H1 (cell line): ENCODE results near the gene CEP57L1. TPM values are rescaled to one million over a fixed set of nuclear protein-coding genes. Genes with fewer than 3 reads are reported as not detected.

ENCODE experiments used
- CTCF ChIA-PET: fragments of 300-600 bp; sonication (Branson Sonifier 250); formaldehyde crosslinking; loops from one replicate; lab custom pipeline; 2021; ENCODE audit not compliant: partially characterized antibody; lab: Charles Lee
- POLR2A ChIA-PET: fragments of 300-600 bp; sonication (Branson Sonifier 250); formaldehyde crosslinking; loops from one replicate; lab custom pipeline; 2021; ENCODE audit warnings: inconsistent platforms; ENCODE audit not compliant: partially characterized antibody; lab: Charles Lee
- DNase-seq, 2 experiments: peaks; one replicate each; pipeline versions ENCODE4 v3.0.0 to v3.0.0-alpha.2; 2010 to 2022; ENCODE audit warnings: low spot score in 2 of 2, low read depth in 1 of 2, mixed read lengths in 1 of 2
- FAIRE-seq: peaks from 2 replicates; lab custom pipeline; 2011; peaks lifted over from hg19 to GRCh38; lab: Jason Lieb, UNC
- H2AFZ ChIP-seq: 2 replicates; pipeline ENCODE4 v1.8.1; 2012; ENCODE audit warnings: low read length, inconsistent platforms
- H2AK5ac ChIP-seq: 2 replicates; pipeline ENCODE4 v1.6.1; 2013; ENCODE audit warnings: low read depth, low read length
- H2BK120ac ChIP-seq: replicated peaks from 2 replicates; pipeline ENCODE3; 2013; ENCODE audit warnings: low read depth, low read length, inconsistent platforms
- H2BK12ac ChIP-seq: 2 replicates; pipeline ENCODE4 v1.6.1; 2013; ENCODE audit warnings: low read depth, low read length
- H2BK15ac ChIP-seq: 2 replicates; pipeline ENCODE4 v1.6.1; 2013; ENCODE audit warnings: low read length
- H2BK20ac ChIP-seq: 2 replicates; pipeline ENCODE4 v1.6.1; 2013; ENCODE audit warnings: low read length
- H2BK5ac ChIP-seq: 2 replicates; pipeline ENCODE4 v1.6.1; 2013; ENCODE audit warnings: low read depth, low read length
- H3K14ac ChIP-seq: 2 replicates; pipeline ENCODE4 v1.6.1; 2013; ENCODE audit warnings: inconsistent platforms; ENCODE audit not compliant: insufficient read length
- H3K18ac ChIP-seq: 2 replicates; pipeline ENCODE4 v1.6.1; 2013; ENCODE audit warnings: low read length; ENCODE audit errors: extremely low read depth
- H3K23ac ChIP-seq: 2 replicates; pipeline ENCODE4 v1.6.1; 2013; ENCODE audit warnings: inconsistent platforms; ENCODE audit not compliant: insufficient read length
- H3K23me2 ChIP-seq: 2 replicates; pipeline ENCODE4 v1.6.1; 2013; ENCODE audit warnings: low read depth, low read length
- H3K27ac ChIP-seq: 2 replicates; pipeline ENCODE4 v1.6.1; 2011; ENCODE audit warnings: low read depth, low read length, inconsistent platforms
- H3K27me3 ChIP-seq, 4 experiments: replicated peaks in 1 of 4; 1 replicate in 1 of 4; 2 replicates in 3 of 4; pipeline versions ENCODE4 v1.6.1 to v1.8.1; 2011 to 2013; ENCODE audit warnings: low read length in 3 of 4, mild to moderate bottlenecking in 3 of 4, inconsistent platforms in 2 of 4, mixed read lengths in 2 of 4, moderate library complexity in 1 of 4; ENCODE audit not compliant: control insufficient read depth in 3 of 4, insufficient read depth in 3 of 4; ENCODE audit errors: extremely low read depth in 1 of 4
- H3K36me3 ChIP-seq, 4 experiments: 2 replicates each; pipeline versions ENCODE4 v1.6.1 to v1.8.1; 2011 to 2013; ENCODE audit warnings: mild to moderate bottlenecking in 4 of 4, low read length in 3 of 4, moderate library complexity in 2 of 4, control low read depth in 1 of 4, inconsistent platforms in 1 of 4; ENCODE audit not compliant: insufficient read depth in 4 of 4, control insufficient read depth in 2 of 4
- H3K4ac ChIP-seq: replicated peaks from 2 replicates; pipeline ENCODE3; 2013; ENCODE audit warnings: low read length, low read depth, mixed read lengths, inconsistent platforms; ENCODE audit not compliant: insufficient read length
- H3K4me1 ChIP-seq, 4 experiments: replicated peaks in 1 of 4; 1 replicate in 1 of 4; 2 replicates in 3 of 4; pipeline versions ENCODE4 v1.6.1 to v1.8.1; 2011 to 2013; ENCODE audit warnings: low read length in 3 of 4, inconsistent platforms in 2 of 4, mixed read lengths in 1 of 4; ENCODE audit not compliant: insufficient read depth in 4 of 4, control insufficient read depth in 3 of 4
- H3K4me2 ChIP-seq, 2 experiments: 2 replicates each; pipeline versions ENCODE4 v1.6.1 to v1.8.1; 2011 to 2013; ENCODE audit warnings: low read depth in 2 of 2, low read length in 2 of 2, control low read depth in 1 of 2, inconsistent platforms in 1 of 2, mild to moderate bottlenecking in 1 of 2; ENCODE audit not compliant: insufficient read depth in 1 of 2
- H3K4me3 ChIP-seq, 4 experiments: fragments of 200-600, 300-600 bp in 1 of 4; sonication (generic), shearing (Covaris generic), sonication (Bioruptor Twin) in 1 of 4; 2 replicates each; pipeline versions ENCODE4 v1.5.1 to v1.8.1; 2011 to 2016; ENCODE audit warnings: low read length in 4 of 4, low read depth in 3 of 4, control low read depth in 2 of 4, inconsistent platforms in 2 of 4, mild to moderate bottlenecking in 2 of 4, mixed read lengths in 1 of 4, moderate library complexity in 1 of 4; ENCODE audit not compliant: insufficient read depth in 2 of 4; ENCODE audit errors: extremely low read depth in 1 of 4
- H3K56ac ChIP-seq: replicated peaks from 2 replicates; pipeline ENCODE3; 2013; ENCODE audit warnings: low read depth, mild to moderate bottlenecking, mixed read lengths, low read length, inconsistent platforms; ENCODE audit not compliant: insufficient read length
- H3K79me1 ChIP-seq: 2 replicates; pipeline ENCODE4 v1.6.1; 2013; ENCODE audit warnings: low read depth, low read length, control low read depth
- H3K79me2 ChIP-seq, 2 experiments: 2 replicates each; pipeline versions ENCODE4 v1.6.1 to v1.8.1; 2012 to 2013; ENCODE audit warnings: low read length in 2 of 2, mild to moderate bottlenecking in 2 of 2, inconsistent platforms in 1 of 2; ENCODE audit not compliant: insufficient read depth in 2 of 2, control insufficient read depth in 1 of 2
- H3K9ac ChIP-seq, 4 experiments: replicated peaks in 1 of 4; 1 replicate in 1 of 4; 2 replicates in 3 of 4; pipeline versions ENCODE4 v1.6.1 to v1.8.1; 2011 to 2013; ENCODE audit warnings: low read depth in 3 of 4, low read length in 3 of 4, control low read depth in 2 of 4, mild to moderate bottlenecking in 2 of 4, moderate library complexity in 2 of 4, inconsistent platforms in 1 of 4; ENCODE audit errors: extremely low read depth in 1 of 4
- H3K9me3 ChIP-seq, 2 experiments: 2 replicates each; pipeline versions ENCODE4 v1.6.1 to v1.8.1; 2012 to 2013; ENCODE audit warnings: mild to moderate bottlenecking in 2 of 2, moderate library complexity in 2 of 2, control low read depth in 1 of 2, inconsistent platforms in 1 of 2, low read depth in 1 of 2, low read length in 1 of 2, mixed read lengths in 1 of 2; ENCODE audit not compliant: insufficient read depth in 2 of 2
- H4K20me1 ChIP-seq, 2 experiments: replicated peaks in 1 of 2; 2 replicates each; pipeline versions ENCODE3 to v1.8.1; 2011 to 2013; ENCODE audit warnings: inconsistent platforms in 2 of 2, low read length in 2 of 2, mild to moderate bottlenecking in 1 of 2; ENCODE audit not compliant: insufficient read depth in 2 of 2, control insufficient read depth in 1 of 2
- H4K5ac ChIP-seq: 2 replicates; pipeline ENCODE4 v1.6.1; 2013; ENCODE audit warnings: low read length, low read depth, mixed read lengths, inconsistent platforms; ENCODE audit not compliant: insufficient read length
- H4K8ac ChIP-seq: 2 replicates; pipeline ENCODE4 v1.8.0; 2013; ENCODE audit warnings: mild to moderate bottlenecking, moderate library complexity, low read length, inconsistent platforms; ENCODE audit not compliant: insufficient read depth; ENCODE audit errors: extremely low read depth
- H4K91ac ChIP-seq: replicated peaks from 2 replicates; pipeline ENCODE3; 2013; ENCODE audit warnings: low read length, mixed read lengths, inconsistent platforms; ENCODE audit not compliant: insufficient read length
- NANOG ChIP-seq: IDR thresholded peaks from 2 replicates; pipeline ENCODE4 v1.6.1; 2011; ENCODE audit warnings: low read length, low read depth, mild to moderate bottlenecking, inconsistent platforms; ENCODE audit not compliant: insufficient read depth, poor library complexity, severe bottlenecking
- WGBS, 2 experiments: shearing (Covaris generic) in 1 of 2; methylation state at CpG; one replicate each; pipeline versions ENCODE4 v1.1.6 to v1.1.7; 2013 to 2015; ENCODE audit warnings: low lambda C conversion rate in 2 of 2, mixed read lengths in 2 of 2, inconsistent platforms in 1 of 2, low coverage in 1 of 2, missing lambda C conversion rate in 1 of 2; ENCODE audit not compliant: insufficient replicate concordance in 2 of 2, insufficient coverage in 1 of 2, insufficient read length in 1 of 2; ENCODE audit errors: extremely low coverage in 1 of 2, missing lambda C conversion rate in 1 of 2; 5-methylcytosine and 5-hydroxymethylcytosine counted together
- polyA plus RNA-seq, 7 experiments: library from polyadenylated mRNA; depleted of rRNA in 3 of 7; stranded (reverse) in 5 of 7; unstranded in 2 of 7; fragments of >200 nt in 5 of 7; fragments of 200-250 nt in 2 of 7; gene quantifications; 1 replicate in 5 of 7; 2 replicates in 1 of 7; 4 replicates in 1 of 7; pipeline versions ENCODE4 v1.2.1 to v1.2.3, GENCODE V29; 2011 to 2013; ENCODE audit warnings: missing spikeins in 2 of 7, mixed read lengths in 2 of 7
- total RNA-seq: library from RNA; stranded (reverse); fragmentation: NEBNext Ultra II Directional; extraction: Animal tissue kit (Norgen Biotek cat#: 25700); gene quantifications from 2 replicates; pipeline ENCODE4 v1.2.1, GENCODE V29; 2021

Gene CEP57L1
- total and polyA plus RNA-seq, 2 of the 8 experiments (the other 6 are each of a cell fraction or from before 2014, with no cell fraction given) = 3.6 to 11.5 TPM

GRCh38 chr6:109087661-109088264 is 7.5 kb upstream of the CEP57L1 start:
- no peaks in the 10 kb centered on the region for H3K27me3 ChIP-seq
- no peak overlapping the region for H2BK5ac ChIP-seq
- H4K8ac ChIP-seq = no peak overlapping the region
- DNase-seq = no peak
- ChIA-PET POLR2A (no interaction called here), CTCF (interaction anchor here (1.1 kb wide), 1 partner anchor 14 kb away, joined by 5 read pairs; no protein-coding TSS in a partner anchor)
- H4K5ac ChIP-seq = no peak overlapping the region
- no peak overlapping the region for H3K56ac ChIP-seq
- H2BK15ac ChIP-seq = no peak overlapping the region
- 0 out of 7 replicates have a peak, but pooled peaks cover 0 to 2% (median 0%) of the 10 kb centered on the region in 4 experiments for H3K4me1 ChIP-seq
- H3K23ac ChIP-seq = no peak overlapping the region
- H3K18ac ChIP-seq = no peak overlapping the region
- no peak overlapping the region for H2BK120ac ChIP-seq
- no peak for FAIRE-seq
- H2BK20ac ChIP-seq = no peak overlapping the region
- TF ChIP-seq NANOG = no peak
- H3K14ac ChIP-seq = no peak overlapping the region
- no peak overlapping the region for H2BK12ac ChIP-seq
- H2AFZ ChIP-seq = no peak overlapping the region
- H3K4ac ChIP-seq = no peak overlapping the region
- no peaks in the 10 kb centered on the region for H3K23me2 ChIP-seq
- H4K91ac ChIP-seq = no peak overlapping the region
- H4K20me1 ChIP-seq = no peaks in the 10 kb centered on the region
- H3K79me2 ChIP-seq = peaks cover 0 to 6% of the 10 kb centered on the region in 2 experiments; a peak in 2 of 4 replicates
- no peak overlapping the region for H2AK5ac ChIP-seq
- H3K4me2 ChIP-seq = no peak overlapping the region
- H3K9me3 ChIP-seq = no peaks in the 10 kb centered on the region
- no peak overlapping the region for H3K4me3 ChIP-seq
- H3K36me3 ChIP-seq = no peaks in the 10 kb centered on the region
- H3K9ac ChIP-seq = no peak overlapping the region
- WGBS, 2 experiments = 88% methylated on average over 5 of the region's 5 CpGs; no CpG with 5 or more reads in 1 of the 2 experiments
- no peaks in the 10 kb centered on the region for H3K79me1 ChIP-seq
- H3K27ac ChIP-seq = no peak overlapping the region
